Measurements from ENCODE around the gene COX8C. TPM values are rescaled to one million over a fixed set of nuclear protein-coding genes. Genes with fewer than 3 reads are reported as not detected.

The COX8C gene
- polyA plus RNA-seq, 1 donor from 2014 or later, result not detected

- Histone ChIP-seq H4K20me1 (ENCODE audit: insufficient read depth) (no peaks in the 10 kb centered on the region), H3K79me2 (replicated peaks; ENCODE audit: insufficient read depth, low read length) (no peaks in the 10 kb centered on the region), H3K4me2 (ENCODE audit: low read length) (no peak overlapping the region), H3F3A (ENCODE audit: insufficient read depth, low read length, poor library complexity, severe bottlenecking) (no peaks in the 10 kb centered on the region), H3K27ac (ENCODE audit: low read length) (no peak overlapping the region), H3K27me3 (ENCODE audit: insufficient read depth, low read depth, low read length) (no peaks in the 10 kb centered on the region), H3K9me3 (ENCODE audit: low read length) (no peaks in the 10 kb centered on the region), H3K9me2 (ENCODE audit: insufficient read depth, low read length) (no peaks in the 10 kb centered on the region), H3K36me3 (ENCODE audit: insufficient read depth, low read length) (no peaks in the 10 kb centered on the region), H3K4me3 (ENCODE audit: low read length) (no peak overlapping the region), H3K9ac (ENCODE audit: low read length) (no peak overlapping the region), H2AFZ (ENCODE audit: low read depth, low read length) (no peak overlapping the region)
- TF ChIP-seq REST (IDR thresholded peaks at IDR 0.05; ENCODE audit: borderline replicate concordance) (no peak), MXI1 (conservative IDR thresholded peaks at IDR 0.05; ENCODE audit: poor library complexity, severe bottlenecking) (no peak), EZH2 (IDR thresholded peaks at IDR 0.05; ENCODE audit: borderline replicate concordance, insufficient read depth, low read length, poor library complexity, severe bottlenecking) (no peak), POLR2AphosphoS5 (IDR thresholded peaks at IDR 0.05) (no peak), CTCF (IDR thresholded peaks at IDR 0.05; ENCODE audit: poor library complexity, severe bottlenecking) (no peak)
These were observed 28.7 kb downstream of the COX8C start for GRCh38 chr14:93375673-93376156.

- H3F3A ChIP-seq (ENCODE audit: insufficient read depth, low read length, poor library complexity, severe bottlenecking), result no peaks in the 10 kb centered on the region
- TF ChIP-seq SMC3 (conservative IDR thresholded peaks at IDR 0.05; ENCODE audit: poor library complexity) (no peak), EZH2 (IDR thresholded peaks at IDR 0.05; ENCODE audit: borderline replicate concordance, insufficient read depth, low read length, poor library complexity, severe bottlenecking) (no peak), POLR2AphosphoS5 (IDR thresholded peaks at IDR 0.05) (no peak), RAD21 (conservative IDR thresholded peaks at IDR 0.05) (no peak), TAF1 (IDR thresholded peaks at IDR 0.05; ENCODE audit: low read depth) (no peak), MXI1 (conservative IDR thresholded peaks at IDR 0.05; ENCODE audit: poor library complexity, severe bottlenecking) (no peak), CTCF (IDR thresholded peaks at IDR 0.05; ENCODE audit: poor library complexity, severe bottlenecking) (no peak), EP300 (conservative IDR thresholded peaks at IDR 0.05; ENCODE audit: poor library complexity, severe bottlenecking) (no peak), REST (IDR thresholded peaks at IDR 0.05; ENCODE audit: borderline replicate concordance) (no peak)
- no peak overlapping the region for H3K27ac ChIP-seq (ENCODE audit: low read length)
- H3K4me3 ChIP-seq (ENCODE audit: low read length), result no peak overlapping the region
- no peaks in the 10 kb centered on the region for H3K36me3 ChIP-seq (ENCODE audit: insufficient read depth, low read length)
- no peaks in the 10 kb centered on the region for H3K9me3 ChIP-seq (ENCODE audit: low read length)
- no peaks in the 10 kb centered on the region for H3K27me3 ChIP-seq (ENCODE audit: insufficient read depth, low read depth, low read length)
- H2AFZ ChIP-seq (ENCODE audit: low read depth, low read length), result no peak overlapping the region
- H4K20me1 ChIP-seq (ENCODE audit: insufficient read depth), result no peaks in the 10 kb centered on the region
- H3K9ac ChIP-seq (ENCODE audit: low read length), result no peak overlapping the region
- no peaks in the 10 kb centered on the region for H3K79me2 ChIP-seq (replicated peaks; ENCODE audit: insufficient read depth, low read length)
- H3K4me2 ChIP-seq (ENCODE audit: low read length), result no peak overlapping the region
- no peaks in the 10 kb centered on the region for H3K9me2 ChIP-seq (ENCODE audit: insufficient read depth, low read length)
These were observed 32.8 kb downstream of the COX8C start for GRCh38 chr14:93379831-93380230.
